Lower leg skin (tissue), 3 donors: Measurements from ENCODE around the gene FIBIN.

Experiments
- POLR2A ChIP-seq, 2 donors: fragments of 450-650 bp; IDR thresholded peaks; one replicate each; pipeline ENCODE4 v1.6.1; 2016 to 2017; ENCODE audit warnings: antibody characterized with exemption in 2 of 2, mild to moderate bottlenecking in 1 of 2, moderate library complexity in 1 of 2
- TF ChIP-seq, protein P1 (sequence below), 3 donors: fragments of 450-650 bp; IDR thresholded peaks; one replicate each; pipeline ENCODE4 v1.5.1; 2016; ENCODE audit warnings: antibody characterized with exemption in 3 of 3, mild to moderate bottlenecking in 3 of 3, moderate library complexity in 2 of 3

DNA sequence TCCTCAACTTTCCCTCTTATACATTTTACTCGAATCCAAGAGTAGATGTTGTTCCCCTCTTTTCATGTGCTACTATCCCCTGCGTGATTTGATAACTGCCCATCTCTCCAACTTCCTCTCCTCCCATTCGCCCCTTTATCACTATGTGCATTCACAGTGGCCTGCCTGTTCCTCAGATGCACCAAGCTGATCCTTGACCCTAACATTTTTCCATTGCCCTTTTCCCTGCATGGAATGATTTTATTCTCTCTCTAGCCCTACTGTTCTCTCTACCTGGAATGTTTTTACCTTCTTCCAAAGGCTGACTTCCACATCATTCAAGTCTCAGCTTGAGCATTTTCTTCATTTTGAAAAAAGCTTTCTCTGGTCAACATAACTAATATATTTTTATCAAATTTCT, 31.0 kb downstream of the FIBIN start:
- TF ChIP-seq, protein P1, sequence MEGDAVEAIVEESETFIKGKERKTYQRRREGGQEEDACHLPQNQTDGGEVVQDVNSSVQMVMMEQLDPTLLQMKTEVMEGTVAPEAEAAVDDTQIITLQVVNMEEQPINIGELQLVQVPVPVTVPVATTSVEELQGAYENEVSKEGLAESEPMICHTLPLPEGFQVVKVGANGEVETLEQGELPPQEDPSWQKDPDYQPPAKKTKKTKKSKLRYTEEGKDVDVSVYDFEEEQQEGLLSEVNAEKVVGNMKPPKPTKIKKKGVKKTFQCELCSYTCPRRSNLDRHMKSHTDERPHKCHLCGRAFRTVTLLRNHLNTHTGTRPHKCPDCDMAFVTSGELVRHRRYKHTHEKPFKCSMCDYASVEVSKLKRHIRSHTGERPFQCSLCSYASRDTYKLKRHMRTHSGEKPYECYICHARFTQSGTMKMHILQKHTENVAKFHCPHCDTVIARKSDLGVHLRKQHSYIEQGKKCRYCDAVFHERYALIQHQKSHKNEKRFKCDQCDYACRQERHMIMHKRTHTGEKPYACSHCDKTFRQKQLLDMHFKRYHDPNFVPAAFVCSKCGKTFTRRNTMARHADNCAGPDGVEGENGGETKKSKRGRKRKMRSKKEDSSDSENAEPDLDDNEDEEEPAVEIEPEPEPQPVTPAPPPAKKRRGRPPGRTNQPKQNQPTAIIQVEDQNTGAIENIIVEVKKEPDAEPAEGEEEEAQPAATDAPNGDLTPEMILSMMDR (IDR thresholded peaks at IDR 0.05): no peak
- TF ChIP-seq POLR2A (IDR thresholded peaks at IDR 0.05): no peak
